ENCODE results near the gene CLTCL1.

CLTCL1 gene

DNA sequence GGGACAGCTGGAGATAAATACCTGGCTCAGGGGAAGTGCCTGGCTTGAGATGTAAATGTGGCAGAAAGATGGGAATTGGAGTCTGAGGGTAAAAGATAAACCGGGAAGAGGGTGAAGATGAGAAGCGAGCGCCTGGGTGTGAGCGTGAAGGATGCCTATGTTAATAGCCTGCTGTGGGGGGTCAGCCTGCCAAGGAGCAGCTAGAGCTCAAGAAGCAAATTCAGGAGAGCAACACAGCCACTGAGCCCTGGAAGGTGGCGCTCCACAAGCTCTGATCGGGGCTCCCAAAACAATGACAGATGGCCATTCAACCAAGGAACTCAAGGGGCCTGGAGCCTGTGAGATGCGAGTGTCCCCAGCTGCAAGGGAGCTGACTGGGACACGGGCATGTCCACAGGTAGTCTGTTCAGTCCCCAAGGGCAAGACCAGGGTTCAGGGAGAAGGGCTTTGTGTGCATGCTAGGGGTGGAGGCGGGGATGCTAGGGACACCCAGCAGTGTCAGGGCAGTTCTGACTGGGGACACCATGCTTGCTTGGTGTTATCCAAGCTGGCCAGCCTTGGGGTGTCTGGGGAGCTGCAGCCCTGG lies 144.2 kb downstream of the CLTCL1 start:
- no peak for DNase-seq

DNA sequence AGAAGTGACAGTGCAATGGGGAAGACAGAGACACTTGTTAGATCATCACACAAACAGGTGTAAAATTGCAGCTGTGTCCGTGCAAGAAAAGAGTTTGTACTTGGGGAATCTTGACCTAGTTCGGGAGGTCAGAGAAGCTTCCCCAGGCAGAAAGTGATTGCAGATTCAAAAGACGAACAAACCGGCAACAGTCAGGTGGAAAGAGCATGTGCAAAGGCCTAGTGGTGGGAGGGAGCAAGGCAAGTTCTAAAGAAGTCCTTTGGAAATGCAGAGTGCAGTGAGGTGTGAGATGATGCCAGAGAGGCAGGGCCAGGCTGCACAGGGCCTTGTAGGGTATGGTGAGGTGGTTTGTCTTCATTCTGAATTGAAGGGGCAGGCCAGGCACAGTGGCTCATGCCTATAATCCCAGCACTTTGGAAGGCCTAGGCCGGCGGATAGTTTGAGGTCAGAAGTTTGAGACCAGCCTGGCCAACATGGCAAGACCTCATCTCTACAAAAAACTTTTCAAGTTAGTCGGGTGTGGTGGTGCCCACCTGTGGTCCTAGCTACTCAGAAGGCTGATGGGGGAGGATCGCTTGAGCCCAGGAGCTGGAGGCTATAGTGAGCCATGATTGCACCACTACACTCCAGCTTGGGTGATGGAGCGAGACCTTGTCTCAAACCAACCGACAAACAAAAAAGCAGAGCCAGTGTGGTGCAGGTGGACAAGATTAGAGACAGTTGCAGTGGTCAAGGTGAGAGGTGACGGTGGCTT lies 145.1 kb downstream of the CLTCL1 start:
- DNase-seq = no peak

DNA sequence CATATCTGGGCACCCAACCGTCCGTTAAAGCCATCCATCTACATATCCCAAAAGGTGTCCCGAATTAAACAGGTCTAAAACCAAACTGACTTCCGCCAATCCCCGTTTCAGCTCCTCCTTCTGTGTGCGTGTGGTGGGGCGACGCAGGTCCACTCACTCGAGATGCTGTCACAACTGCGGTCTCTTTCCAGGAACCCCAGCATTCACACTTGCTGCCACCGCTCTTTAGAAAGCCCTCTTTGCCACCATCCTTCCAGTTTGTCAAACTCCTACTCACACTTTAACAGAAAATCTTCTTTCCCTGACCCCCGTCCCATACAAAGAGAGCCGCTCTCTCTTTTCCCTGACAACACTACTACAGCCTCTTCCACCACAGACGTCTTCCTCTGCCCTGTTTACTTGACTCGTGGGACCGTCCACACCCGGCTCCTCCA lies 147.5 kb downstream of the CLTCL1 start:
- DNase-seq = no peak

DNA sequence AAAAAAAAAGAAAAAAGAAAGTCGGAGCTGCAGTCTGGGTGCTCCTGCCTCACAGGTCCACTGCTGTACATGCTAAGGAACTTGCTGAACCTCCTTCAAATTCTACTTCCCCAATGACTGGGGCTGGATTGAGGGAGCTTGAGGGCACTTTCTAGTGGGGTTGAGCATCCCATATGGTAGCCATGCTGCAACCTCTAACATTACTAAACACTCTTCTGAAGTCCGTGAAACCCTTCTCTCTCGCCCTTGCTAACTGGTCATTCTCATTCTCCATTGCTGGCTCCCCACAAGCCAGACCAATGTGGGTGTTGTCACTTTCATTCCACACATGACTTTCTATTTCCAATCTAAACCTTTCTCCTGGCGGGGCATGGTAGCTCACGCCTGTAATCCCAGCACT lies 148.3 kb downstream of the CLTCL1 start:
- no peak for DNase-seq

DNA sequence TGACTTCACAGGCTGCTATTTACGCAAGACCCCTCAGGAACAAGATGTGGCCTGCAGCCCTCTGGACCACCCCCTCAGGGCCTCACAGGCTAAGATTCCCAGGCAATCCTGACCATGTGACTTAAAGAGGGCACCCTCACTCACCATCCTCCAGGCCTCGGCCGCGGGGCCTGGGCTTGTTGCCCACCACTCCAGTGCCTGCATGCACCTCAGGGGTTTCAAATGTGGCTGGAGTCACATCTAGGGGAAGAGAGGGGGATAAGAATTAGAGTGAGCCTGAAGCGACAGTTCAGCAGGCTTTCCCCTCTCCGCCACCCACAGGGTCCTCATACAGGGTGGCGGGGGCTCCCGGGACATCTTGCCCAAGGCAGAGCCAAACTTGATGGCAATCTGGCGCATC lies 149.1 kb downstream of the CLTCL1 start:
- DNase-seq = no peak

DNA sequence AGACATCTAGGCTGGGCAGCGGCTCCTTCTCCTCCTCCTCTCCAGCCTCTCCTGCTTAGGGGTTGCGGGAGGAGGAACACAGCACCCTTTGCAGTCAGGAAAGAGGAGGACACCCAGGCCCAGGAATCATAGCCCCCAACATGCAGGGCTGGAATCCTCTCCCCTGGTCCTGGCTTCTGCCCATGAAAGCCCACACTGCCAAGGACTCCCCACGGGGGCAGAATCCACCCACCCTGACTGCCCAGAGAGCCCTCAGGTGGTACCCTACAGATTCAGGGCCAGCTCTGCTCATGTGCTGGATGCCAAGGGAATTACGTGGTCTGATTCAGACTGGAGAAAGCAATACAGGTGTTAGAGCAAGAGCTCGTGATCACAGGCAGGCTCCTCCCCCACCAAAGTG lies 151.5 kb downstream of the CLTCL1 start:
- no peak for DNase-seq

DNA sequence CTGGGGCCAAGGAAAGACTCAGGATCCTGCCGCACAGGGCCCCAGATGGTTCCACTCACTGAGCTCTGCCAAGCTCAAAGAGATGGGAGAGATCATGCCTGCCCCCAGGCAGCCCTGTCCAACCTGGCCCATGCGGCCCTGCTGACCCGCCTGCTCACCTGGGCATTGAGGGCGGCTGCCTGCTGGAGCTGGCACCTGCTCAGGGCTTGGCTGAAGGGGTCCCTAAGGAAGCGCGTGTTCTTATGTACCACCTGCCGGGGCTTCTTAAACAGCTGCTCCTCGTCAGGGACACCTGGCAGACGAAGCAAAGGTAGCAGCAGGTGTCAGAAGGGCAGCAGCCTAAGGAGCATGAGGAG lies 152.5 kb downstream of the CLTCL1 start:
- no peak for DNase-seq

DNA sequence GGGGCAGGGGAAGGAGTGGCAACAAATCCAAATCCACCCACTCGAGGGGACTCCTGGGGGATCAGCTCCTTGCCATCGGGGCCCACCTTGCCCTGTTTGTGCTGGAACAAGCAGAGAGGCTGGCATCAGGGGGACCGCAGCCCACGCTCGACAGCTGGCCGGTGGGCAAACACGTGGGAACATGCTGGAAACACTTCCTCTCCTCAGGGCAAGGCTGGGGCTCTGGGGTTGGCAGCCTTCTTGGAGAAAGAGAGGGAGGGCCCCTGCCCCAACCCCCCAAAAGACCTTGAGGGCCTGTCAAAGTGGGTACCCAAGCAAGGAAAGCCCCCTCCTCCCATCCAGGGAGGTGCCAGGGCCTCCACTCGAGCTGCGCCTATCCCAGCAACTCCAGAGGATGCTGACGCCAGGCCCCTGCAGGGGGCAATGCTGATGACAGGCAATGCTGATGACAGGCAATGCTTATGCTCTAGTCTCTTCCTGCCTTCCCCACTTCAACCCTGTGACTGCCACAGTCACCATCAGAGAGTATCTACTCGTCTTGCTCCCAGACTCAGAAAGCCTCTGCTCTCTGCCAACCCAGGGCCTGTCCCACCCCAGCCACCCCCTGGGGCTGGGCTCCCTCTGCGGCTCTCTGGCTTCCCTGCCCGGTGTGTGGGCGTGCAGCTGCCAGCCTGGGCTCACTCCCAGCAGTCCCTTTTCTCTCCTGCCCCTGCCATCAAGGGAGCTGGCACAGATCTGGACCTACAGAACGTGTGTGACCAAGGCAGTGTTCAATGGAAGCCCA lies 153.1 kb downstream of the CLTCL1 start:
- DNase-seq = no peak

DNA sequence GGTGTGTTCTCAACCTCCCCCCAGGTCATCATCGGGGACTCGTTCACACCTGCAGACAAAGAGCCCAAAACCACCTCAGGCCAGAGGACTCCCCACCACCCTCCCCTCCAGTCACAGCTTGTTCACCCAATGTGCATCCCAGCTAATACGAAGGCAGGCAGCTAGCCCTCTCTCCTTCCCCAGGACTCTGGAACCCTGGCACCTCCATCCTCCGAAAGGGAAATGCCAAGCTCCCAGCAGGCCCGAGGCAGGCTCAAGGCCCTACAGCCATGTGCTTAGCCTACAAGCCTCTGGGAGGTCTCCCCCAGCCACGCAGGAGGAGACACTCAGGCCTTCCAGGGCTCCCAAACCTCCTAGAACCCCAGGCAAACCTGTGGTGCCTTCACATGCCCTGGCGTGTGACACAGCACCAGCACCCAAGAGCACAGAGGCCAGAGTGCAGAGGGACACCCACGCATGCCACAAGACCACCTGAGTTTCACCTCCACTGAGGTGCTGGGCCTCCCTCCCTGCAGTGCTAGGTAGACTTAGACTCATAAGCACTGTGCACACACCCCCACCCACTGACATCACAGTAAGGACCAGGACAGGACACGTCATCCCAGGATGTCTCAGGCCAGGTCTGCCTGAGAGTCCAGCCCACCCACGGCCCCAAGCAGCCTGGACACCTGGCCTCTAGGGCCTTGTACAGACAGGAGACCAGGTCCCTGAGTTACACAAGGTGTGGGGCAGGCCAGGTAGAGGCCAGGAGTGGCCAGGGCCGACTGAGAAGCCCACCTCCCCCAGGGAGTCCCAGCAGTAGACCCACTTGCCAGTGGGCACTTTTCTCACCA lies 153.9 kb downstream of the CLTCL1 start:
- DNase-seq = no peak

DNA sequence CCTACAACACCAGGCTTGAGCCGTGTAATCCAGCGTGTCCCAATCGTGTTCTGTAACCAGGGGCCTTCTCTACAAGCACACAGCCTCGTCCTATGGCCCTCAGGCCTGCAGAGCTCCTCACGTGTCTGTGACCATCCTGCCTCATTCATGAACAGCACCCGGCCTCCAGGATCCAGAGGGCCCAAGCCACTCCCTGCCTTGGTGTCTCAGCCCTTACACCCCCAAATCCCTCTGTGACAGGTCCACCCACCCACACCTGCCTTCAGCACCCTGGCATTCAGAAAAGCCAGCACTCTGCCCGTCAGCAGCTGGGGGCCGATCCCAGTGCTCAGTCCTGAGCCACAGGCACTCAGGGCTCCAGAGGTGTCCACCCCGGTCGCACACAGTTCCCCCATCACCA lies 154.6 kb downstream of the CLTCL1 start:
- DNase-seq = no peak

DNA sequence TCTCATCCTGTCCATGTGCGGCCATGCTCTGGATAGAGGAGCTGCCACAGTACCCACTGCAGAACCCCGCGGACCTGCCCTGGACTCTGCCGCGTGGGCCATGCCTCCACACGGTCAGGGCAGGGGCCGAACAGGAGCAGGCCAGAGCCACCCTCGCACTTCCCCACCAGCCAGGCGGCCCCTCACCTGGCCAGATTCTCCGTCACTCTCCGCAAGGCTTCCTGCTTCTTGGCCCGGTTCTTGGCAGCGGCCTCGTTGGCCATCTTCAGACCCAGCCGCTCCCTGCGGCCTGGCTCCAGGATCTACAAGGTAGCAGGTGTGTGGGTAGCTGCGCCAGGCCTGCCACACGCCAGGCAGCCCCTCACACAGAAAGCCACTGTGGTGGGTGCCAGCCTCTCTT lies 156.6 kb downstream of the CLTCL1 start:
- DNase-seq = no peak

DNA sequence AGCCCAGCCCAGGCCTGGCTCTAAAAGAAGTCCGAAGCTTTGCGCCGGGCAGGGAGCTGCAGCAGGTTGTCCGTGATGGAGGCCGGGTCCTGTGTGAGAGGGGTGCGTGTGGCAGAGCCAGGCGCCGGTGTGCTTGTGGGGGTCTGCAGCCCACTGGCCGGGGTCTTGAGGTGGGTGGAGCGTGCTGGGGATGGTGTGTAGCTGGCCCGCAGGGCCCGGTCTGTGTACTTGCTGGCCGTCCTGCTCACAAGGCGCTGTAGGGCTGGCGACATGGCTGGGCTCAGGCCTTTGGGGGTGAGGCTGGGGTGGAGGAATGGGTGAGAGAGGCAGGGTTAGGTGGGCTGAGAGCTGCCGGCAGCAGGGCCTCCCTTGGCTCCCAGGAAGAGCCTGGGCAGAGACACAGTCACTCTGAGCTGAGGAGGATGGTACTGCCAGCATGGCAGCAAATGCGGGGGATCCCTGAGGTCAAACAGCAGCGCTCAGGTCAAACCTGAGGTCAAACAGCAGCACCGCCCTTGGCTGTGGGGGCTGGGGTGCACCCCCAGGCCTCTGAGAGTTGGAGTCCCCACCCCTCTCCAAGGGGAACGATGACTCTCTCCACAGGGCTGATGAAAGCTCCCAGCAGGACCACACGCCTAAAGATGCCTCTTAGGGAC lies 157.2 kb downstream of the CLTCL1 start:
- no peak for DNase-seq

DNA sequence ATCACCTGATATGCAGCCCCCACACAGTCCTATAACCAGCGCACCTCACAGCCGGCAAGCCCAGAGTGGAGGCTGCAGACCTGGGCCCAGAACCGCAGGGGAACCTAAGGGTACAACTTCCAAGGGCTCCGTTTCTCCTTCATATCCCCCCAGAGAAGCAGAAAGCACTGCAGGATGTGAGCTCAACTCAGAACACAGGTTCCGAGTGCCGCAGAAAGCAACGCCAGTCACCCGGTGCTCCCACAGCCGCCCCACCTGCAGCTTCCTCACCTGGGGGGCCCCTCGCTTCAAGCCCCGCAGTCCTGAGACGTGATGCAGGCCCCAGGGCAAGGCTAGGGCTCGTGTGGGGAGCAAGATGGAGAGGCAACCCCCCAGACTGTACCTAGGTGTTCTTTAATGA lies 158.0 kb downstream of the CLTCL1 start:
- no peak for DNase-seq

DNA sequence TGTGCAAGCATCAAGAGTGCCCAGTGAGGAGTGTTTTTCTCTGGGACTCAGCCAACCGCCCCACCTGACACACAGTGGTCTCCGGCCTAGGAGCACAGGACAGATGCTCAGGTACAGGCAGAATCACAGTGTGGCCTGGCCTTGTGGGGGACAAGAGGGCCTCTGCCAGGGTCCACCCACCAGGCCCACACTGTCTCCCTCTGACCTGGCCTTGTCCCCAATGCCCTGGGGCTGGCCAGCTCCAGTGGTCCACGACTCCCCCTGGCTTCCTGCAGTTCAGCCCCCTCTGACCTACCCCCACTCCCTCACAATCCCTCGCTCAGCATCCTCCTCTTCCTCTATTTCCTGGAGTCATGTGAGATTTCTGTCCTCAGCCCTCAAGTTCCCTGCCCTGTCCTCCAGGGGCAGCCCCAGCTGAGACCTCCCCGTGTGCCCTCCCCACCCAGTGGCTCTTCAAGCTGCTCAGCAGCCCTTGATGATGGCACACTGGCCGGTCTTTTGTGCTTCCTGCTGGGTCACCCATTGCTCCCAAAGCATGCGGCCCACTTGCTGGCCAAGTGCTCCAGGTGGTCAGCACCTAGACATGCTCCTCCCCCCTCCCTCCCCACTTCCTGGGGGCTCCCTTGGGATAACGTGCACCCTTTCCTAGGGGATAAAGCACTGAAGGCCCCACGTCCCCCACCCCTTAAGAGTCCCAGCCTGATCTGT lies 158.7 kb downstream of the CLTCL1 start:
- DNase-seq = no peak

DNA sequence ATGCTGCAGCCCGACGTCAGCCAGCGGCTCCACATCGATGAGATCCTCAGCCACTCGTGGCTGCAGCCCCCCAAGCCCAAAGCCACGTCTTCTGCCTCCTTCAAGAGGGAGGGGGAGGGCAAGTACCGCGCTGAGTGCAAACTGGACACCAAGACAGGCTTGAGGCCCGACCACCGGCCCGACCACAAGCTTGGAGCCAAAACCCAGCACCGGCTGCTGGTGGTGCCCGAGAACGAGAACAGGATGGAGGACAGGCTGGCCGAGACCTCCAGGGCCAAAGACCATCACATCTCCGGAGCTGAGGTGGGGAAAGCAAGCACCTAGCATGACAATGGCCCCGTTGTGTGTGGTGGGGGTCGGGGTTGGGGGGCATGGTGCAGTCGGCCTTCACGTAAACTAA lies 159.4 kb downstream of the CLTCL1 start:
- DNase-seq = no peak

DNA sequence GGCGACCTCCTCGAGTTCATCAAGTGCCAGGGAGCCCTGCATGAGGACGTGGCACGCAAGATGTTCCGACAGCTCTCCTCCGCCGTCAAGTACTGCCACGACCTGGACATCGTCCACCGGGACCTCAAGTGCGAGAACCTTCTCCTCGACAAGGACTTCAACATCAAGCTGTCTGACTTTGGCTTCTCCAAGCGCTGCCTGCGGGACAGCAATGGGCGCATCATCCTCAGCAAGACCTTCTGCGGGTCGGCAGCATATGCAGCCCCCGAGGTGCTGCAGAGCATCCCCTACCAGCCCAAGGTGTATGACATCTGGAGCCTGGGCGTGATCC lies 159.9 kb downstream of the CLTCL1 start:
- no peak for DNase-seq

DNA sequence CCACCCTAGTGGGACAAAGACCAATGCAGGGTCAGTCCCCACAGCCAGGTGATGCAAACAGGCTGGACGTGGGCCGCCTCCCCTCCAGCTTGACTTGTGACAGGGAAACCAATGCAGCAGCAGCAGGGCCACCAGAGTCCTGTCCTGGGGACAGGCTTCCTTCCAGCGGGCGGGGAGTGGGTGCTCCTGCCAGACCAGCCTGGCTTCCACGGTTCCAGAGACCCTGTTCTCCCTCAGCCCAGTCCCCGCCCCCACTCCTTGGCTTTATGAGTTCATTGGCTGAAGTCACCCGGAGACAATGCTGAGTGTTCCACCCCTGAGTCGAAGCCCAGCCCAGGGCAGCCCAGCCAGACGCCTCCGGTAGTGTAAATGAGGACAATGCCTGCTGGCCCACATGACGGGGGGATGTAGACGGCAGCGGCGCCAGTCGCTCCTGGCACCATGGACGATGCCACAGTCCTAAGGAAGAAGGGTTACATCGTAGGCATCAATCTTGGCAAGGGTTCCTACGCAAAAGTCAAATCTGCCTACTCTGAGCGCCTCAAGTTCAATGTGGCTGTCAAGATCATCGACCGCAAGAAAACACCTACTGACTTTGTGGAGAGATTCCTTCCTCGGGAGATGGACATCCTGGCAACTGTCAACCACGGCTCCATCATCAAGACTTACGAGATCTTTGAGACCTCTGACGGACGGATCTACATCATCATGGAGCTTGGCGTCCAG lies 160.4 kb downstream of the CLTCL1 start, which contains the start of gene TSSK2:
TSS of gene TSSK2 (plus strand) at position 350 of the 726 bp plus-strand sequence. CDS start at position 442, 92 bp downstream.
- DNase-seq = no peak

DNA sequence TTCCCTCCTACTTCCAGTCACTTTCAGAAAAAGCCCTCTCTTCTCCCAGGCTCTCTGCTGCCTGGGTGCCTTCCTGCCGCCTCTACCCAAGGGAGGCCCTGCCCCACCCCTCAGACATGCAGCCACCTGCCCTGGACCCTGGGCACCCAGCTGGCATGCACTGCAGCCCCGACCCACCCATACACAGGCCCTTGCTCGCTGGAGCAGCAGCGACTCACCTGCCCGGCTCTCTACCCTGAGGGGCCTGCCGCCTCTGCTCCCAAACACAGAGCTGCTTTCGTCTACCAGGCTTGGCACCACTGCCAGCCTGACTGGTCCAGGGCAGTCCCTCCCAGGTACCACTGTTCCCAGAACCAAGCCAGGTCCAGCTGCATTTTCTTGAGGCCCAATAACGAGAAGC lies 161.6 kb downstream of the CLTCL1 start:
- DNase-seq = no peak
